HG02943 (cell line): ENCODE data around the gene ZBED4.
"Not testable (repeated sequence)": the region's sequence is repeated elsewhere in the genome, so short reads cannot be mapped to it uniquely, and the experiment has no call there.

Source experiments
- ATAC-seq: cut with Tn5 transposase; IDR thresholded peaks from one replicate; pipeline ENCODE4 v1.9.1; 2021; ENCODE audit warnings: mild to moderate bottlenecking, low read depth, moderate library complexity; ENCODE audit not compliant: unreplicated experiment

ZBED4 gene, protein sequence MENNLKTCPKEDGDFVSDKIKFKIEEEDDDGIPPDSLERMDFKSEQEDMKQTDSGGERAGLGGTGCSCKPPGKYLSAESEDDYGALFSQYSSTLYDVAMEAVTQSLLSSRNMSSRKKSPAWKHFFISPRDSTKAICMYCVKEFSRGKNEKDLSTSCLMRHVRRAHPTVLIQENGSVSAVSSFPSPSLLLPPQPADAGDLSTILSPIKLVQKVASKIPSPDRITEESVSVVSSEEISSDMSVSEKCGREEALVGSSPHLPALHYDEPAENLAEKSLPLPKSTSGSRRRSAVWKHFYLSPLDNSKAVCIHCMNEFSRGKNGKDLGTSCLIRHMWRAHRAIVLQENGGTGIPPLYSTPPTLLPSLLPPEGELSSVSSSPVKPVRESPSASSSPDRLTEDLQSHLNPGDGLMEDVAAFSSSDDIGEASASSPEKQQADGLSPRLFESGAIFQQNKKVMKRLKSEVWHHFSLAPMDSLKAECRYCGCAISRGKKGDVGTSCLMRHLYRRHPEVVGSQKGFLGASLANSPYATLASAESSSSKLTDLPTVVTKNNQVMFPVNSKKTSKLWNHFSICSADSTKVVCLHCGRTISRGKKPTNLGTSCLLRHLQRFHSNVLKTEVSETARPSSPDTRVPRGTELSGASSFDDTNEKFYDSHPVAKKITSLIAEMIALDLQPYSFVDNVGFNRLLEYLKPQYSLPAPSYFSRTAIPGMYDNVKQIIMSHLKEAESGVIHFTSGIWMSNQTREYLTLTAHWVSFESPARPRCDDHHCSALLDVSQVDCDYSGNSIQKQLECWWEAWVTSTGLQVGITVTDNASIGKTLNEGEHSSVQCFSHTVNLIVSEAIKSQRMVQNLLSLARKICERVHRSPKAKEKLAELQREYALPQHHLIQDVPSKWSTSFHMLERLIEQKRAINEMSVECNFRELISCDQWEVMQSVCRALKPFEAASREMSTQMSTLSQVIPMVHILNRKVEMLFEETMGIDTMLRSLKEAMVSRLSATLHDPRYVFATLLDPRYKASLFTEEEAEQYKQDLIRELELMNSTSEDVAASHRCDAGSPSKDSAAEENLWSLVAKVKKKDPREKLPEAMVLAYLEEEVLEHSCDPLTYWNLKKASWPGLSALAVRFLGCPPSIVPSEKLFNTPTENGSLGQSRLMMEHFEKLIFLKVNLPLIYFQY

DNA sequence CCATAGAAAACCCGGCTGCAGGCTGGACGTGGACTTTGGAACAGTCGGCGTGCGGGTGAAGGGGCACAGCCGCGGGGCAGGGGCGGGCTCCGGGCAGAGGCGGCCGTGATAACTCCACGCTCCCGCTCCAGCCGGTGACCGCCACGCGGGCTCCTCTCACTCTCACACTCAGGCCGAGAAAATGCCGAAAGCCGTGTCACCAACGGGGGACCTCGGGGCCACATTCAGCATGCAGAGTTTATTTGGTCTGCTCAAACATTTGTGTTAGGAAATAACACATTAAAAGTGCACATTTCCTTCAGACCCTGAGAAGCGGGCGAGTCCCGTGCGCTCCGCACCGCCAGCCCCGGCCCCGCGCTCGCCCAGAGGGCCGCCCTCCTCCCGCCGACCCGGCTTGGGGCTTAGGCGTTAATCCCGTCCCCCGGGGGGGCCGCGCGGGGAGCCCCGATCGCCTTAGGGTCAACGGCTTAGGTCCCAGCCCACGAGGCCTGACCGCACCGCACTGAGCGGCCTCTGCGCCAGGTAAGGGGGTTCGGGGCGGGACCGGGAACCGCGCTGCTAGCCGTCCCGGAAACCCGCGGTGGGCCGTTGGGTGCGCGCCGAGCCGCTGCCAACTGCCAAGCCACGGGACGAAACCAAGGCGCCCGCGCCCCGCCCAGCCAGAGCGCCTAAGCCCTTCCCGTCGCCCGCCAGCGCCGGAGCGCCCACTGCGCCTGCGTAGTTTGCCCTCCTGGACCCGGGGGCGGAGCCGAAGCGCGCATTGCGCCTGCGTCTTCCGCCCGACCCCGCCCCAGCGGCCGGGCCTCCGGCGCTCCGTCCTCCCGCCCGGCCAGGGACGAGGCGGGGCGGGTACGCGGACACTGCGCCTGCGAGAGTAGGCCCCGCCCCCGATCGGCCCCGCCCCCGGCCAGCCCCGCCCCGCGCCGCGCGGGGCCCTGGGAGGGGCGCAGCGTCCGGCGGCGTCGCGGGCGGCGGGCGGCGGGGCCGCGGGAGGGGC lies at the start of gene ZBED4:
ZBED4 (plus strand) TSS at position 947 of the 997 bp plus-strand sequence. CDS start 29,819 bp downstream, outside the sequence.
- peak; percentile 66 for ATAC-seq

DNA sequence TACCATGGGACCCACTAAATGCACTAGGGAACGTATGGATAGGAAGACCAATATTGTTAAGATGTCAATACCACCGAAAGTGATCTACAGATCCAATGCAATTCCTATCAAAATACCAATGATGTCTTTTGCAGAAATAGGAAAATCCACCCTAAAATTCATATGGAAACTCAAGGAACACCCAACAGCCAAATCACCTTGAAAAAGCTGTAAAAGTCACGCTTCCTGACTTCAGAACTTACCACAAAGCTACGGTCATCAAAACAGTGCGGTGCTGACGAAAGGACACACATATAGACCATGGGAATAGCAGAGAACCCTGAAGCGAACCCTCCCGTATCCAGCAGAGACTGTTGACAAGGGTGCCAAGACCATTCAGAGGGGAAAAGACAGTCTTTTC lies 46.5 kb upstream of the ZBED4 start:
- ATAC-seq, result no peak

DNA sequence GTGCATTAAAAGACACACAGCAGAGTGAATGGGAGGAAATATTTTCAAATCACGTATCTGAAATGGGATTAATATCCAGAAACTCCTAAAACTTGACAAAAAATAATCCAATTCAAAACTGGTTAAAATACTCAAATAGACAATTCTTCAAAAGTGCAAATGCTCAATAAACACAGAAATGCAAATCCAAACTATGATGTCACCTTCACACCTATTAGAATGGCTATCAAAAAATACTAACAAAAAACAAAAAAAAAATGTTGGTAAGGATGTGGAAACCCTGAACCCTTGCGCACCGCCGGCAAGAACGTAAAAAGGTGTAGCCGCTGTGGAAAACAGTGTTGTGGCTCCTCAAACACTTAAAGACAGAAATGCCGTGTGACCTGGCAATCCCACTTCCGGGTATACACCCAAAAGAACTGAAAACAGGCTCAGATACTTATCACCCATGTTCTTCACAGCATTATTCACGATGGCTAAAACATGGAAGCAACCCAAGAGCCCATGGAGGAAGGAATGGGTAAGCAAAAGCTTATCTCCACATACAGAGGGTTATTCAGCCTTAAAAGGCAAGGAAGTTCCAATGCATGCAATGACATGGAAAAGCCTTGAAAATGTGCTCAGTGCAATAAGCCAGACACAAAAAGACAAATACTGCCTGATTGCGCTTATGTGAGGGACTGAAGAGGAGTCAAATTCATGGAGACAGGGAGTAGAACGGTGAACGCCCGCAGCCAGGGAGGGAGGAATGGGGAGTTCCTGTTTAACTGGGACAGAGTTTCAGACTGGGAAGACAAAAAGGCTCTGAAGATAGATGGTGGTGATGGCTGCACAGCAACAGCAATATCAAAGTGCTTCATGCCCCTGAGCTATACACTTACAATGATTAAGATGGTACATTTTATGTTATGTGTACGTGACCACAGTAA lies 45.6 kb upstream of the ZBED4 start:
- no peak for ATAC-seq

DNA sequence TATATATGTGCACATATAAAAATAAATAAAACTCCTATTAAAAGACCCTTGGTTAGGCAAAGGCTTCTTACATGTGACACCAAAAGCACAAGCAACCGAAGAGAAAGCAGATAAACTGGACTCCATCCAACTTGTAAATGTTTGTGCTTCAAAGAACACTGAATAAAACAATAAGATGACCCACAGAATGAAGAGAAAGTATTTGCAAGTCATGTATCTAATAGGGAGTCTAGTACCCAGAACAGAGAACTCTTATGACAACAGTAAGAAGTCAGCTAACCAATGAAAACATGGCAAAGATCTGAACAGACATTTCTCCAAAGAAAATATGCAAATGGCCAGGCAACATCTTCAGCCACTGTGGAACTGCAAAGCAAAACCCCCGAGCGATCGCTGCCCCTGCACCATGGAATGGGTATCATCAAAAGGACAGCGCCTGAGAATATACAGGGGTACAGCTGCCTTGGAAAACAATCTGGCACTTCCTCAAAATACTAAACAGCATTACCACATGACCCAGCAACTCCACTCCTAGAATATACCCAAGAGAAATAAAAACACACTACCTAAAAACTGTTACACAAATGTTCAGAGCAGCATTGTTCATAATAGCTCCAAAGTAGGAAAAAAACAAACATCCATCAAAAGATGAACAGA lies 43.2 kb upstream of the ZBED4 start:
- ATAC-seq, result no peak

DNA sequence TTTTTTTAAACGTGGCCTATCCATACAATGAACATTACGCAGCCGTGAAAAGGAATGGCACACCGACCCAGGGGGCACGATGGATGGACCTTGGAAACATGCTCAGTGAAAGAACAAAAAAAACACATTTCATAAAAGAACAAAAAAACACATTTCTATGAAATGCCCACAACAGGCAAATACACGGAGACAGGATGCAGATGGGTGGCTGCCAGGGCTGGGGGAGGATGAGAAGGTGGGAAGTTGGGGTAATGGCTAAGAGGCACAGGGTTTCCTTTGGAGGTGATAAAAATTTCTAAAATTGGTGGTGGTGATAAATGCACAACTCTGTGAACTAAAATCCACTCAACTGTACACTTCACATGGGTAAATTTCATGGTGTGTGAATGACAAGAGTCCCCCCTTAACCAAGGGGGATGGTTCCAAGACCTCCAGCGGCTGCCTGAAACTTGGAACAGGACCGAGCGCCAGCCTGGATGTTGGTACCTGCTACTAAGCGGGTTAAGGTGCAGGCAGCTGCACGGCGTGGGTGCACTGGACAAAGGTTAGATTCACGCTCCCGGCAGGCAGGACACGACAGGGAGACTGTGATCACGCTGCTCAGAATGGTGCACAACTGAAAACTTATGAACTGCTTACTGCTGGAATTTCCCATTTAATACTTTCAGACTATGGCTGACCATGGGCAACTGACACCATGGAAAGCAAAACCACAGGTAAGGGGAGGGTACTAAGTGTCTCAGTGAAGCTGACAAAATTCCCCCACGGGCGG lies 42.4 kb upstream of the ZBED4 start:
- ATAC-seq, result no peak

DNA sequence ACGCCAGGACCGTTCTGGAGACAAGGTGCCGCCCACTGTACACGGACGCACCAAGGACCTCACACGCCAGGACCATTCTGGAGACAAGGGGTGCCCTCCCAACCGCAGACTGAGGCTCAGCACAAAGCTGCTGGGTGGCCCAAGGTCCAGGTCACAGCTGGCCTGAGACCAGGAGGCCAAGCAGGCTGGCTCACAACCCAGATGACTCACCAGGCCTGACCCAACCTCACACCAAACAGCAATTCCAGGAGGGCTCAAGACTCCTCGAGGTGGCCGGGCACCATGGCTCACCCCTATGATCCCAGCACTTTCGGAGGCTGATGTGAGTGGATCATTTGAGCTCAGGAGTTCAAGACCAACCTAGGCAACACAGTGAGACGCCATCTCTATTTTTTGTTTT lies 40.8 kb upstream of the ZBED4 start:
- ATAC-seq, result no peak

DNA sequence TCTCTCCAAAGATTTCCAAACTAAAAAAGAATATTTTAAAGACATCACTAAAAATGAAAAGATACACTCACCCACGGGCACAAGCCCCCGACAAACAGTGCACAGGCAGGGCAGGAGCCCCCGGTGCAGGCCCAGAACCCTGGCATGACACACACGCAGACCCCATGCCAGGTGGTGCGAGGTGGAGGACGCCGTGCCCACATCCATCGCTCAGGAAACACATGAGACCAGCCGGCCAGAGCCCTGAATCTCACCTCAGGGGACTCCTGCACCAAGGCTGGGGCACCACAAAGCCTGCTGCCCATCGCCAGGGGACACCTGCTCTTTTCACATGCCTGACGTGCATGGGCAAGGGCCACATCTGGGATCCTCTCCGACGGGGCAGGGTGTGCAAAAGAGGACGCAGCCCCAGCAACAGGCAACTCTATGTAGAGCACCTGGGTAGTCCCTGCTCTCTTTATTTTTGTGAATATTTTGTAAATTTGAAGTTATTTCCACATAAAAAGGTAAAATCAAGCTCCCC lies 39.4 kb upstream of the ZBED4 start:
- no peak for ATAC-seq

DNA sequence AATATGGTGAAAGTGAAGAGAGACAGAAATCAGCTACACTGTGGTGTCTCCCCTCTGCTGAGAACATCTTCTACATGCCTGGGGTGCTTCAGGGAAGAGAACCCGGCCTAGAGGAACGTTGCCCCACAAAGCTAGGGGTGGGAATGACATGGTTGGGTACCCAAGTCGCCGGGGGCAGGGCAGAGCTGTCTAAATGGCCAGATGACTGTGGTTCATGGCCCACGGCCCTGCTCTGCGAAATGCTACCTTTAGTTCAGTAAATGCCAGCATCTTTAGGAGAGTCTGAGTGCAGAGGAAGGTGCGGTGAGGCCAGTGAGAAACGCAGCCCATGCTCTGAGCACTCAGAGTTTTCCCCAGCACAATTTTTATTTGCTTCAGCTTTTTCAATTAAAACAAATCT lies 38.8 kb upstream of the ZBED4 start:
- ATAC-seq, result no peak

DNA sequence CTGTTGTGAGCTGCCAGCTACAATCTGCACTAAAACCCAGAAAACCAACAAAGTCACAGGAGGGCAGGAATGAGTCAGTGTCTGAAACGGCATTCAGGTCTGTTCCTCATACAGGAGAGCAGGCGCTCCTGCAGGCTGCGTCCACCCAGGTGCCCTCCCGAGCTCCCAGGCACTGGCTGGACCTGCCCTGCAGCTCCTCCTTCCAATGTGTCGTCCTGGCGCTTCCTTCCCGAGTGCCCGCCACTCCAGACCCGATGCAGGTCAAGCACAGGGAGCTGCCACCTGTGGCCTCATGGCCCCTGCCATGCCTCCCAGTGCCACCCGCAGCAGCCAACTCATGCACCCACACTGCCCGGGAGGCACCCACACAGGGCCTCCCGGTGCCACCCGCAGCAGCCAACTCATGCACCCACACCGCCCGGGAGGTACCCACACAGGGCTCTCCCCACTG lies 38.0 kb upstream of the ZBED4 start:
- no peak for ATAC-seq

DNA sequence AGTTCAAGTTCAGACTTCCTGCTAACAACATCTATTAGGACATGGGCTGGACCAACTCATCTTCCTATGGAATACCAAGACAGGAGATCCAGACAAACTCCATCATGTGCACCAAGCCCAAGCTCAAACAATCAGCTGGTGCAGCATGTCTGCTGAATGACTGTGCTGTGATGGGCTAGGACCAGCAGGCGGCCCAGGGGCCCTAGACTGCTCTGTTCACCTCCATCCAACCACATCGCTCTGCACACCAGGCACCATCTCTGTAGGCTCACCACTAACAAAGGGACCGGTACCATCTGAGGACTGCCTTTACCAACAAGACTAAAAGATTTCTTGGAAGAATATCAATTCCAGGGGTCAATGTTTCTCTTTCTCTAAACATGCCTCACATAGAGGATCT lies 36.3 kb upstream of the ZBED4 start:
- no peak for ATAC-seq

DNA sequence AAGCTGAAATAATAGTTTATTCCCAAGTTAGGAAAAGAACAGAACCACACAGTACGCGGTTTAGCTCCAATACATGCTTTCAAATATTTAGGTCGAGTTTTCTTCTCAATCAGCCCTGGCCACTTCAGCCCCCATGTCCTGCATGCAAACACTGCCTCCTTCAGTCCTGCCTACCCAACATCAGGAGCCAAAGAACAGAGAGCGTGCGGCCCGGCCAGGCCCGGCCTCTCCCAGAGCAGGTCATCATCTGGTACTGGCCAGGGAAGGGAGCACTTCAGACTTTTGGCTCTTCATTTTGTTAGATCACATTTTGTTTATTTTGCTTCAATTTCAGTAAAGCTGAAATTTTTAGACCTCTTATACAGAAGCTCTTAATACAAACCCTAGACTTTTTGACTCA lies 32.7 kb upstream of the ZBED4 start:
- no peak for ATAC-seq

DNA sequence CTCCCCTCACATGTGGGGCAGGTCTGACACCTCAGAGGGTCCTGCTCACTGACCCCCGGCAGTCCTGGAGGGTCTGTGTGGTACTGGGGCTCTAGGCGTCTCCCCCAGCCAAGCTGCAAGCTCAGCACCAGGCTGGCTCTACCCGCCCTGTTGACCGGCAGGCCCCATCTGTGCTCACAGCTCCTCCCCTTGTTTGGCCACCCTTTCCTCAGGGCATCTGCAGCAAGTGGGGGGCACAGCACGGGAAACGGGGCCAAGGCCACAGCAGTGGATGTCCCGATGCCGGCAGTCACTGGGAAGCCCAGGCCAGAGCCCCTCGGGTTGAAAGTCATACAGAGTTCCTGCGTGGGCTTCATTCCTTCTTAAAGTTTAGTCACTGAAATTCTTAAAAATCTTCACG lies 31.9 kb upstream of the ZBED4 start:
- not testable (repeated sequence) for ATAC-seq

DNA sequence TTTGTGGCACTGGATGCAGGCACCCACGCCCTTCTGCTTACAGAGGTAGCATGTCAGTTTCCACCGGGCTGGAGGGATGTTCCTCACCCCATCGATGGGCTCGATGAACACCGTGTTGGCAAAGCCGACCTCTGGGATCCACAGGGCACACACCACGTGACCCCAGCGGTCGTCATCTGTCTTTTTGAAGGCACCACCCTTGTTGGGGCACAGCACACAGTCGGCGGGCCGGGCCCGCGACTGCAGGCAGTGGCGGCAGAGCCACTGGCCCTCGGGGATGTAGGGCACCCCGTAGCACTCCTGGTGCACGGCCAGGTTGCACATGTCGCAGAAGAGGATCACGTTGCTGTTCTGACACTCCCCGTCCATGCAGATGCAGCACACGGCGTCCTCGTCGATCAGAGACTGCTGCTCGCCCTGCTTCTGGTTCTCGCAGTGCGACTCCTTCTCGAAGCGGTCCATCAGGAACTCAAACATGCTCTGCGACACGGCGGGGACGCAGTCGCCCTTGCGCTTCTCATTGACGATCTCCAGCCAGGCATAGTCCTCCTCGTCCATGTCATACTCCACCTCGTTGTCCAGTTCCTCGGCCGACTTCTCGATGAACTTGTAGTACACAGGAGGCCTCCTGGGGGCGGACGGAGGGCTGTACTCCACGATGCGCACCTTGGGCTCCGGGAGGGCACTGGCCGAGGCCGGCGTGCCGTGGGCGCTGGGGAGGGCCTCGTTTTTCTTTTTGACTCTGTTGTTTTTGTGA lies 30.2 kb upstream of the ZBED4 start:
- ATAC-seq, result no peak

DNA sequence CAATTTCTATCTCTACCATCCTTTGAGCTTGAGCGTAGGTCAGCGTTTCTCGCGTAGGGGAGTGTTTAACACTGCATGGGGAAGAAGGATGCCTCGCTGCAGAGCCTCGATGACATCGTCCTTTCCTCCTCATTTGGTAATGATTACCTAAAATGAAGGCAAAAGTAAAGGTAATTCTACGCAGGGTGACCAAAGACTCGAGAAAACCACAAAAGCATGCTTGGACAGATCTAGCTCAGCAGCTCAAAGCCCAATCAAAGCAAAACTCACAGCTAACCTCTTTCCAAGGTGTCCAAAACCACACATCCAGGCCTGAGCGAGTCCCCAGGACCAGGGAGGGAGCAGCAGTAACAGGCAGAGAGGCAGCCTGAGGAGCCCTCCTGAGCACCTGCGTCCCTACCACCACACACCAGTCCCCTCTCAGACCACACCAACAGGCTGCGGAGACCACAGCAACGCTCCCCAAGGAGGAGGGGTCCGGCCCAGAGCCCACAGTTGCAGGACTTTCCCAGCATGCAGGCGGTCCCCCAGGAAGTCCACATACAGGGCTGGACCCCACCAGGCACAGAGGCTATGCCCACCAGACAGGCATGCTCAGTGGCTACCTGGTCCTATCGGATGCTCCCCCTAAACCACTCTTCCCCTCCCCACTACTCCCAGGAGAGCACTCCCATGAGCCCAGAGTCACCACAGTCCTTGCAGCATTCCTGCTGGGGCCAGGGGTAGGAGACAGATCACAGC lies 29.3 kb upstream of the ZBED4 start:
- no peak for ATAC-seq

DNA sequence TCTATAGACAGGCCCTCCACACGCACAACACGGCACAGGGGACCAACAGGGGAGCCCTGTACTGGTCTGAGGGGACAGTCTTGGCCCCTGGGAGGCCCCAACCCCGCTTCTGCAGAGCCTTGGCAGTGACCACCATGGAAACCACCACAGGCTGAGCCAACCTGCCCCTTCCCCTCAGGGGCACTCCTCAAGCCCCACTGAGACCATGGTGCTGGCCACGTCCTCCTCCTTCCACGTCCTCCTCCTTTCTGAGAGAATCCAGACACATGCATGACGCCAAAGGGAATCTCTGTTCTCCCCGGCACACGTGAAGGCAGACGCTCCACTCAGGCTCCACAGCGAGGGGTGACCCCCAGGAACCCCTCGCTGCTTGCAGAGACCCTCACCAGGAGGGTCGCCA lies 28.7 kb upstream of the ZBED4 start:
- no peak for ATAC-seq

DNA sequence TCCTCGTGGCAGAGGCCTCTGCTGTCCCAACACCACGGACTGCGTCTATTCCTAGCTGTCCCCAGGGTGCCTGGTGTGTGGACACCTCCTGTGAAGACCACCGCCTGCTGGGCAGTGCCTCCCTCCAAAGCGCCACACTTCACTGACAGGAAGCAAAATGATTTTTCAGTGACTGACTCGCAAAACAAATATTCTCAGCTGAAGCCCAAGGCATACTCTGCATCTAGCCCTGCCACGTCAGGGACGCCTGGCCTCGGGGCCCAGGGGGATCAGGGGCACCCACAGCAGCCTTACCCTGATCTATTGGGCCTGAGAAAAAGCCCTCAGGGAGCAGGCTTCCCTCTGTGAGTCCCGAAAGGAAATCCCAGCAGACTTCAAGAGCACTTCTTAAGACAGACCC lies 28.2 kb upstream of the ZBED4 start:
- no peak for ATAC-seq
